WTC11 (cell line): ENCODE measurements around the gene THAP9. TPM values are rescaled to one million over a fixed set of nuclear protein-coding genes. Genes with fewer than 3 reads are reported as not detected.

Experiments used
- ATAC-seq: fragments of 200-7000 bp; cut with Tn5 transposase; 2 replicates; pipeline ENCODE4 v1.10.0; 2021; ENCODE audit warnings: mild to moderate bottlenecking, moderate library complexity
- CTCF ChIA-PET: fragments of 300-600 bp; sonication (Branson Sonifier 250); formaldehyde crosslinking; loops from one replicate; lab custom pipeline; 2021; ENCODE audit warnings: antibody characterized with exemption; lab: Charles Lee
- POLR2A ChIA-PET: fragments of 350-600 bp; sonication (Branson Sonifier 250); formaldehyde crosslinking; loops from one replicate; lab custom pipeline; 2021; ENCODE audit warnings: antibody characterized with exemption; lab: Charles Lee
- DNase-seq: peaks from one replicate; pipeline ENCODE4 v3.0.0; 2021; ENCODE audit warnings: low spot score
- H3K27ac Mint-ChIP-seq: 2 replicates; pipeline ENCODE4 v1.8.0; 2021; ENCODE audit warnings: mixed read lengths
- H3K27me3 Mint-ChIP-seq: 2 replicates; pipeline ENCODE4 v1.8.0; 2021; ENCODE audit warnings: low read depth, mild to moderate bottlenecking, moderate library complexity, mixed read lengths
- H3K36me3 Mint-ChIP-seq: 2 replicates; pipeline ENCODE4 v1.8.0; 2021; ENCODE audit warnings: mixed read lengths
- H3K4me1 Mint-ChIP-seq: 2 replicates; pipeline ENCODE4 v1.8.0; 2022; ENCODE audit warnings: mixed read lengths
- H3K4me3 Mint-ChIP-seq: 2 replicates; pipeline ENCODE4 v1.8.0; 2021; ENCODE audit warnings: mild to moderate bottlenecking, moderate library complexity, mixed read lengths
- H3K9me3 Mint-ChIP-seq: 2 replicates; pipeline ENCODE4 v1.8.0; 2021; ENCODE audit warnings: mixed read lengths
- EMX1 ChIP-seq: fragments of 250-450 bp; sonication (Bioruptor Pico); IDR thresholded peaks from 2 replicates; pipeline ENCODE4 v1.8.0; 2021; ENCODE audit warnings: mild to moderate bottlenecking
- HMGA2 ChIP-seq: fragments of 250-450 bp; sonication (Bioruptor Pico); IDR thresholded peaks from 2 replicates; pipeline ENCODE4 v1.4.0; 2021; ENCODE audit warnings: mild to moderate bottlenecking, moderate library complexity
- IRF2 ChIP-seq: sonication (generic); formaldehyde crosslinking; IDR thresholded peaks from 2 replicates; pipeline ENCODE4 v1.8.0; 2022; ENCODE audit warnings: low read depth, missing genetic modification reagents, borderline replicate concordance
- JUN ChIP-seq: sonication (generic); formaldehyde crosslinking; IDR thresholded peaks from 2 replicates; pipeline ENCODE4 v1.8.0; 2023; ENCODE audit warnings: mild to moderate bottlenecking, missing genetic modification reagents
- NFE2L1 ChIP-seq: sonication (generic); formaldehyde crosslinking; IDR thresholded peaks from 2 replicates; pipeline ENCODE4 v1.8.1; 2023; ENCODE audit warnings: missing genetic modification reagents
- NFYB ChIP-seq: sonication (generic); formaldehyde crosslinking; conservative IDR thresholded peaks from 2 replicates; pipeline ENCODE4 v1.8.0; 2022; ENCODE audit warnings: low read depth, missing genetic modification reagents
- TEAD1 ChIP-seq: sonication (generic); formaldehyde crosslinking; IDR thresholded peaks from 2 replicates; pipeline ENCODE4 v1.8.0; 2022; ENCODE audit warnings: mild to moderate bottlenecking, missing genetic modification reagents
- TEAD4 ChIP-seq: sonication (generic); formaldehyde crosslinking; IDR thresholded peaks from 2 replicates; pipeline ENCODE4 v1.8.0; 2022; ENCODE audit warnings: mild to moderate bottlenecking, missing genetic modification reagents
- TP53 ChIP-seq: sonication (generic); formaldehyde crosslinking; IDR thresholded peaks from 2 replicates; pipeline ENCODE4 v1.8.1; 2023; ENCODE audit warnings: mild to moderate bottlenecking, missing genetic modification reagents
- ZBTB43 ChIP-seq: sonication (generic); formaldehyde crosslinking; IDR thresholded peaks from 2 replicates; pipeline ENCODE4 v1.8.1; 2023; ENCODE audit warnings: mild to moderate bottlenecking, missing genetic modification reagents
- ZNF121 ChIP-seq: sonication (generic); formaldehyde crosslinking; IDR thresholded peaks from 2 replicates; pipeline ENCODE4 v1.8.0; 2023; ENCODE audit warnings: missing genetic modification reagents
- ZNF512 ChIP-seq: sonication (generic); formaldehyde crosslinking; IDR thresholded peaks from 2 replicates; pipeline ENCODE4 v1.8.1; 2022; ENCODE audit warnings: missing genetic modification reagents, borderline replicate concordance
- total RNA-seq: library from RNA; stranded (reverse); gene quantifications from 3 replicates; pipeline ENCODE4 v1.2.3, GENCODE V29; 2021
- TF ChIP-seq, protein P1 (sequence below): fragments of 250-450 bp; sonication (Bioruptor Pico); IDR thresholded peaks from 2 replicates; pipeline ENCODE4 v1.9.0; 2021; ENCODE audit warnings: mild to moderate bottlenecking, borderline replicate concordance
- TF ChIP-seq, protein P2 (sequence below): sonication (generic); formaldehyde crosslinking; IDR thresholded peaks from 2 replicates; pipeline ENCODE4 v1.8.1; 2022; ENCODE audit warnings: low read depth, mild to moderate bottlenecking, moderate library complexity, missing genetic modification reagents, borderline replicate concordance
- TF ChIP-seq, protein P3 (sequence below): sonication (generic); formaldehyde crosslinking; IDR thresholded peaks from 2 replicates; pipeline ENCODE4 v1.8.1; 2022; ENCODE audit warnings: low read depth, missing genetic modification reagents, borderline replicate concordance

Gene THAP9
- total RNA-seq, 1 experiment from 2014 or later = 17.7 TPM

DNA sequence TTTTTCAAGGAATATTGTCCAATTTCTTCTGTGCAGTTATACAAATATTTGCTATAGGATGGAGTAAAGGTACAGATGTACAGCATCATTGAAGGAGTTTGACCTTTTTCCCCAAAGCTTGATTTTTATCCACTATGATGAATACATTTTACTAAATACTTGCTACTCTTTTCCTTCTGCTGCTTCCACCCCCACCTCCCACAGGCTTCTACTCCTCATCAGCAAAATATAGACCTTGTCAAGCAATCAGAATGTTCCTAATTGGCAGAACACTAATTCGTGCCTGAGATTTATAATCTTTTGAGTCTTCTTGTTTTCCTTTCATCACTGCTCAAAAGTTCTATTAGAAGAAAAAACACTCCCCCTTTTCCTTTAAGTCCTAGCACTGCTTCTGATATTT, 3.8 kb upstream of the THAP9 start:
- Mint-ChIP-seq H3K9me3 (no peaks in the 10 kb centered on the region), H3K4me3 (no peak overlapping the region)

More for the DNA sequence above, 3.8 kb upstream of the THAP9 start:
- ATAC-seq = no peak
- peaks cover 33% of the 10 kb centered on the region for H3K36me3 Mint-ChIP-seq
- POLR2A ChIA-PET = no interaction called here
- no peaks in the 10 kb centered on the region for H3K27me3 Mint-ChIP-seq
- TF ChIP-seq ZNF121 (CRISPR knock-in tag) (no peak), TP53 (no peak), HMGA2 (CRISPR knock-in tag) (no peak), NFE2L1 (CRISPR knock-in tag) (no peak), ZBTB43 (CRISPR knock-in tag) (no peak), ZNF512 (no peak), TEAD1 (CRISPR knock-in tag) (no peak), NFYB (no peak), EMX1 (no peak), TEAD4 (no peak), JUN (CRISPR knock-in tag) (no peak), IRF2 (CRISPR knock-in tag) (no peak)
- TF ChIP-seq, protein P1, sequence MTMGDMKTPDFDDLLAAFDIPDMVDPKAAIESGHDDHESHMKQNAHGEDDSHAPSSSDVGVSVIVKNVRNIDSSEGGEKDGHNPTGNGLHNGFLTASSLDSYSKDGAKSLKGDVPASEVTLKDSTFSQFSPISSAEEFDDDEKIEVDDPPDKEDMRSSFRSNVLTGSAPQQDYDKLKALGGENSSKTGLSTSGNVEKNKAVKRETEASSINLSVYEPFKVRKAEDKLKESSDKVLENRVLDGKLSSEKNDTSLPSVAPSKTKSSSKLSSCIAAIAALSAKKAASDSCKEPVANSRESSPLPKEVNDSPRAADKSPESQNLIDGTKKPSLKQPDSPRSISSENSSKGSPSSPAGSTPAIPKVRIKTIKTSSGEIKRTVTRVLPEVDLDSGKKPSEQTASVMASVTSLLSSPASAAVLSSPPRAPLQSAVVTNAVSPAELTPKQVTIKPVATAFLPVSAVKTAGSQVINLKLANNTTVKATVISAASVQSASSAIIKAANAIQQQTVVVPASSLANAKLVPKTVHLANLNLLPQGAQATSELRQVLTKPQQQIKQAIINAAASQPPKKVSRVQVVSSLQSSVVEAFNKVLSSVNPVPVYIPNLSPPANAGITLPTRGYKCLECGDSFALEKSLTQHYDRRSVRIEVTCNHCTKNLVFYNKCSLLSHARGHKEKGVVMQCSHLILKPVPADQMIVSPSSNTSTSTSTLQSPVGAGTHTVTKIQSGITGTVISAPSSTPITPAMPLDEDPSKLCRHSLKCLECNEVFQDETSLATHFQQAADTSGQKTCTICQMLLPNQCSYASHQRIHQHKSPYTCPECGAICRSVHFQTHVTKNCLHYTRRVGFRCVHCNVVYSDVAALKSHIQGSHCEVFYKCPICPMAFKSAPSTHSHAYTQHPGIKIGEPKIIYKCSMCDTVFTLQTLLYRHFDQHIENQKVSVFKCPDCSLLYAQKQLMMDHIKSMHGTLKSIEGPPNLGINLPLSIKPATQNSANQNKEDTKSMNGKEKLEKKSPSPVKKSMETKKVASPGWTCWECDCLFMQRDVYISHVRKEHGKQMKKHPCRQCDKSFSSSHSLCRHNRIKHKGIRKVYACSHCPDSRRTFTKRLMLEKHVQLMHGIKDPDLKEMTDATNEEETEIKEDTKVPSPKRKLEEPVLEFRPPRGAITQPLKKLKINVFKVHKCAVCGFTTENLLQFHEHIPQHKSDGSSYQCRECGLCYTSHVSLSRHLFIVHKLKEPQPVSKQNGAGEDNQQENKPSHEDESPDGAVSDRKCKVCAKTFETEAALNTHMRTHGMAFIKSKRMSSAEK (CRISPR knock-in tag) = no peak
- TF ChIP-seq, protein P2, sequence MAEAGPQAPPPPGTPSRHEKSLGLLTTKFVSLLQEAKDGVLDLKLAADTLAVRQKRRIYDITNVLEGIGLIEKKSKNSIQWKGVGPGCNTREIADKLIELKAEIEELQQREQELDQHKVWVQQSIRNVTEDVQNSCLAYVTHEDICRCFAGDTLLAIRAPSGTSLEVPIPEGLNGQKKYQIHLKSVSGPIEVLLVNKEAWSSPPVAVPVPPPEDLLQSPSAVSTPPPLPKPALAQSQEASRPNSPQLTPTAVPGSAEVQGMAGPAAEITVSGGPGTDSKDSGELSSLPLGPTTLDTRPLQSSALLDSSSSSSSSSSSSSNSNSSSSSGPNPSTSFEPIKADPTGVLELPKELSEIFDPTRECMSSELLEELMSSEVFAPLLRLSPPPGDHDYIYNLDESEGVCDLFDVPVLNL = no peak
- TF ChIP-seq, protein P3, sequence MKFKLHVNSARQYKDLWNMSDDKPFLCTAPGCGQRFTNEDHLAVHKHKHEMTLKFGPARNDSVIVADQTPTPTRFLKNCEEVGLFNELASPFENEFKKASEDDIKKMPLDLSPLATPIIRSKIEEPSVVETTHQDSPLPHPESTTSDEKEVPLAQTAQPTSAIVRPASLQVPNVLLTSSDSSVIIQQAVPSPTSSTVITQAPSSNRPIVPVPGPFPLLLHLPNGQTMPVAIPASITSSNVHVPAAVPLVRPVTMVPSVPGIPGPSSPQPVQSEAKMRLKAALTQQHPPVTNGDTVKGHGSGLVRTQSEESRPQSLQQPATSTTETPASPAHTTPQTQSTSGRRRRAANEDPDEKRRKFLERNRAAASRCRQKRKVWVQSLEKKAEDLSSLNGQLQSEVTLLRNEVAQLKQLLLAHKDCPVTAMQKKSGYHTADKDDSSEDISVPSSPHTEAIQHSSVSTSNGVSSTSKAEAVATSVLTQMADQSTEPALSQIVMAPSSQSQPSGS = no peak
- no peak overlapping the region; the same call in 1 of the 2 replicates for H3K27ac Mint-ChIP-seq
- no peak for DNase-seq
- H3K4me1 Mint-ChIP-seq = peaks cover 30% of the 10 kb centered on the region
- CTCF ChIA-PET = no interaction called here
